ENCODE results near the gene ANKRD27. TPM values are rescaled to one million over a fixed set of nuclear protein-coding genes. Genes with fewer than 3 reads are reported as not detected.
"Not testable (repeated sequence)": the region's sequence is repeated elsewhere in the genome, so short reads cannot be mapped to it uniquely, and the experiment has no call there.

Gene ANKRD27
- total RNA-seq, 1 experiment from 2014 or later, result 64.2 TPM

DNA sequence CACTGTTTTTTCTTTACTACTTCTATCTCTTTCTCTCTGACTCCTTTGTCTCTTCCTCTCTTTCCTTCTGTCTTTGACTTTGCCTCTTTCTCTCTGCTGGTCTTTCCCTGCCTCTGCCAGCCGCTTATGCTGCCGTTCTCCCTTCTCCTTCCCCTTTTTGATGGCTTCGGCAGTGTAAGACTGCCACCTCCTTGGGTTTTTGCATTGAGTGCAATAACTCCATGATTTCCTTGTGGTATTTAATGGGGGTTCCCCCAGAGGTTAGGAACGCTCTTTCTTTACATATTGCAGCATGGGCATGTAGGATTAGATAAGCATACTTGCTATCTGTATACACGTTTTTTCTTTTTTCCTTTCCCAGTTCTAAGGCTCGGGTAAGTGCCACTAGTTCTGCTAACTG is 20.5 kb upstream of the ANKRD27 start:
- CTCF ChIA-PET; H3K36me3 ChIP-seq (ENCODE audit: control insufficient read depth, insufficient read depth, low read length); ATAC-seq; H3K27ac ChIP-seq (ENCODE audit: low read length); H3K9me3 ChIP-seq (ENCODE audit: control insufficient read depth, insufficient read depth, low read depth, low read length); DNase-seq (ENCODE audit: low read depth, low spot score); intact Hi-C loops (cut with micrococcal nuclease; ENCODE audit: unreplicated experiment); POLR2A ChIA-PET; H3K27me3 ChIP-seq (ENCODE audit: control insufficient read depth, insufficient read depth, low read length); BruUV-seq (replicated peaks); in situ Hi-C loops (cut with HindIII; ENCODE audit: low pct_unique_long_range_greater_than_20kb, low sequenced_read_pairs); H3K4me3 ChIP-seq (ENCODE audit: low read depth in 2 of 2, low read length in 2 of 2): not testable (repeated sequence)
- H3K4me1 ChIP-seq (ENCODE audit: control insufficient read depth, insufficient read depth, low read length), result peaks cover 11% of the 10 kb centered on the region

DNA sequence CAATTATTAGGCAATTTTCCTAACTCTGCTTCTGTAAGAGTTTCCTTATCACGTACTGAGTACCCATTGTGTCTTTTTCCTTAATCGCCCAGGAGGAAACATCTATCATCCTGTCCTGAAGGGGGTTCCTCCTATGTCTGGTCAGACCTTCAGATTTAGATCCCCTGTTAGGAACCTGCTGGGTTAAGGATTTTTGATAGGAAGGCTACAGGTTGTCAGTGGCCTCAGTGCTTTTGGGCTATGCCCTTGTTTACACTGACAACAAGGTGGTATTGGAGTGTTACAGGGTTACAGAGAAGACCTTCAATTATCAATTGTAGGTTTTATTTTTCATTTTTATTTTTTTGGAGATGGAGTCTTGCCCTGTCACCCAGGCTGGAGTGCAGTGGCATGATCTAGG is 19.9 kb upstream of the ANKRD27 start:
- H3K36me3 ChIP-seq (ENCODE audit: control insufficient read depth, insufficient read depth, low read length); CTCF ChIA-PET; intact Hi-C loops (cut with micrococcal nuclease; ENCODE audit: unreplicated experiment); BruUV-seq (replicated peaks); in situ Hi-C loops (cut with HindIII; ENCODE audit: low pct_unique_long_range_greater_than_20kb, low sequenced_read_pairs); POLR2A ChIA-PET; H3K27me3 ChIP-seq (ENCODE audit: control insufficient read depth, insufficient read depth, low read length); H3K27ac ChIP-seq (ENCODE audit: low read length); DNase-seq (ENCODE audit: low read depth, low spot score); ATAC-seq; H3K9me3 ChIP-seq (ENCODE audit: control insufficient read depth, insufficient read depth, low read depth, low read length): not testable (repeated sequence)
- Histone ChIP-seq H3K4me1 (ENCODE audit: control insufficient read depth, insufficient read depth, low read length) (peaks cover 13% of the 10 kb centered on the region), H3K4me3 (ENCODE audit: low read depth in 2 of 2, low read length in 2 of 2) (peak overlapping the region; percentile 78 to 83; a peak in 2 of 4 replicates)

DNA sequence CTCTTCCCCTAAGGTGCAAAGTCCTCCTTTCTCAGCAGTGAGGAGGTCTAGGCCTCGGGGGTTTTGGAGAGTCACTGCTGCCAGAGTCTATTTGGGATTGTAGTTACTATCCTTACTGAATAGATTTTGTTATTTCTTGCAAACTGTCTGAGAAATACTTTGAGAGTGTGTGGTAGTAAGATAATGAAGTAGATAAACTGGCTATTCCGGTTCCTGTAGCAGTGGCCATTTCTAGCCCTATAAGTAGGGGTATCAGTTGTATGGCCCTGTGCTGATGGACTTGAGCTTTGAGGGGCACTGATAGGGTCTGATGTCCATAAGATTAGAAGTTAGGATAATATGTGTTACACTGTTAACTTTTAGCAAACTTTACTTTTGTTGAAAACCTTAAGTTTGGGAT is 19.3 kb upstream of the ANKRD27 start:
- H3K27ac ChIP-seq (ENCODE audit: low read length), result peak overlapping the region; percentile 48; the same call in 1 of the 2 replicates
- peaks cover 13% of the 10 kb centered on the region for H3K4me1 ChIP-seq (ENCODE audit: control insufficient read depth, insufficient read depth, low read length)
- peak overlapping the region; percentile 78 to 83 for H3K4me3 ChIP-seq (ENCODE audit: low read depth in 2 of 2, low read length in 2 of 2)
- in situ Hi-C loops (cut with HindIII; ENCODE audit: low pct_unique_long_range_greater_than_20kb, low sequenced_read_pairs); H3K9me3 ChIP-seq (ENCODE audit: control insufficient read depth, insufficient read depth, low read depth, low read length); DNase-seq (ENCODE audit: low read depth, low spot score); ATAC-seq; intact Hi-C loops (cut with micrococcal nuclease; ENCODE audit: unreplicated experiment); H3K36me3 ChIP-seq (ENCODE audit: control insufficient read depth, insufficient read depth, low read length); CTCF ChIA-PET; H3K27me3 ChIP-seq (ENCODE audit: control insufficient read depth, insufficient read depth, low read length); POLR2A ChIA-PET: not testable (repeated sequence)
- TSS peak; percentile 43 for BruUV-seq (replicated peaks)

DNA sequence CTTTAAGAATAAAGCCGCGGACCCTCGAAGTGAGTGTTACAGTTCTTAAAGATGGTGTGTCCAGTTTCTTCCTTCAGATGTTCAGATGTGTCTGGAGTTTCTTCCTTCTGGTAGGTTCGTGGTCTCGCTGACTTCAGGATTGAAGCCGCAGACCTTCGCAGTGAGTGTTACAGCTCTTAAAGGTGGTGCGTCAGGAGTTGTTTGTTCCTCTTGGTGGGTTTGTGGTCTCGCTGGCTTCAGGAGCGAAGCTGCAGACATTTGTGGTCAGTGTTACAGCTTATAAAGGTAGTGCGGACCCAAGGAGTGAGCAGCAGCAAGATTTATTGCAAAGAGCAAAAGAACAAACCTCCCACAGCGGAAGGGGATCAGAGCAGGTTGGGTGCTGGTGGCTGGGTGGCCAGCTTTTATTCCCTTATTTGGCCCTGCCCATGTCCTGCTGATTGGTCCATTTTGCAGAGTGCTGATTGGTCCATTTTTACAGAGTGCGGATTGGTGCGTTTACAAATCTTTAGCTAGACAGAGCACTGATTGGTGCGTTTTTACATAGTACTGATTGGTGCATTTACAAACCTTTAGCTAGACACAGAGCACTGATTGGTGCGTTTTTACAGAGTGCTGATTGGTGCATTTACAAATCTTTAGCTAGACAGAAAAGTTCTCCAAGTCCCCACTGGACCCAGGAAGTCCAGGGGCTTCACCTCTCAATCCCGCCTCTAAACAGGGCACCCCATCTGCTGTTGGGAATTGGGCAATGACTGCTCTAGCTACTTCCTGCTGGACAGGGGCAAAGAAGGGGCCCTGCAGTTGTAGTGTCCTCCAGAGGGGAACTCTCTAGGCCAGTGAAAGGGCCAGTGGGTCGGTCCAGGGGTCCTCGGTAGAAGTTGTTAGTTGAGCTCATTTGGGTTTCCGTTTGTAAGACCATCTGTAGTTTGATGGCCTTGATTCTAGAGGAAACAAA is 18.4 kb upstream of the ANKRD27 start:
- in situ Hi-C loops (cut with HindIII; ENCODE audit: low pct_unique_long_range_greater_than_20kb, low sequenced_read_pairs); CTCF ChIA-PET; intact Hi-C loops (cut with micrococcal nuclease; ENCODE audit: unreplicated experiment); H3K9me3 ChIP-seq (ENCODE audit: control insufficient read depth, insufficient read depth, low read depth, low read length); H3K27me3 ChIP-seq (ENCODE audit: control insufficient read depth, insufficient read depth, low read length); ATAC-seq; DNase-seq (ENCODE audit: low read depth, low spot score); H3K36me3 ChIP-seq (ENCODE audit: control insufficient read depth, insufficient read depth, low read length): not testable (repeated sequence)
- H3K4me1 ChIP-seq (ENCODE audit: control insufficient read depth, insufficient read depth, low read length), result peaks cover 13% of the 10 kb centered on the region
- TF ChIP-seq, protein P1, sequence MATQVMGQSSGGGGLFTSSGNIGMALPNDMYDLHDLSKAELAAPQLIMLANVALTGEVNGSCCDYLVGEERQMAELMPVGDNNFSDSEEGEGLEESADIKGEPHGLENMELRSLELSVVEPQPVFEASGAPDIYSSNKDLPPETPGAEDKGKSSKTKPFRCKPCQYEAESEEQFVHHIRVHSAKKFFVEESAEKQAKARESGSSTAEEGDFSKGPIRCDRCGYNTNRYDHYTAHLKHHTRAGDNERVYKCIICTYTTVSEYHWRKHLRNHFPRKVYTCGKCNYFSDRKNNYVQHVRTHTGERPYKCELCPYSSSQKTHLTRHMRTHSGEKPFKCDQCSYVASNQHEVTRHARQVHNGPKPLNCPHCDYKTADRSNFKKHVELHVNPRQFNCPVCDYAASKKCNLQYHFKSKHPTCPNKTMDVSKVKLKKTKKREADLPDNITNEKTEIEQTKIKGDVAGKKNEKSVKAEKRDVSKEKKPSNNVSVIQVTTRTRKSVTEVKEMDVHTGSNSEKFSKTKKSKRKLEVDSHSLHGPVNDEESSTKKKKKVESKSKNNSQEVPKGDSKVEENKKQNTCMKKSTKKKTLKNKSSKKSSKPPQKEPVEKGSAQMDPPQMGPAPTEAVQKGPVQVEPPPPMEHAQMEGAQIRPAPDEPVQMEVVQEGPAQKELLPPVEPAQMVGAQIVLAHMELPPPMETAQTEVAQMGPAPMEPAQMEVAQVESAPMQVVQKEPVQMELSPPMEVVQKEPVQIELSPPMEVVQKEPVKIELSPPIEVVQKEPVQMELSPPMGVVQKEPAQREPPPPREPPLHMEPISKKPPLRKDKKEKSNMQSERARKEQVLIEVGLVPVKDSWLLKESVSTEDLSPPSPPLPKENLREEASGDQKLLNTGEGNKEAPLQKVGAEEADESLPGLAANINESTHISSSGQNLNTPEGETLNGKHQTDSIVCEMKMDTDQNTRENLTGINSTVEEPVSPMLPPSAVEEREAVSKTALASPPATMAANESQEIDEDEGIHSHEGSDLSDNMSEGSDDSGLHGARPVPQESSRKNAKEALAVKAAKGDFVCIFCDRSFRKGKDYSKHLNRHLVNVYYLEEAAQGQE (IDR thresholded peaks at IDR 0.05; ENCODE audit: insufficient read depth in 1 of 2, low read depth in 2 of 2, low read length in 1 of 2), result peak in 1 of 2 experiments; percentile 39; a peak in 1 of 4 replicates
- POLR2A ChIA-PET, result interaction anchor here (0.6 to 0.7 kb wide), 2 partner anchors 14 to 252 kb away, joined by 8 to 10 read pairs; no protein-coding TSS in a partner anchor
- H3K27ac ChIP-seq (ENCODE audit: low read length), result peak overlapping the region; percentile 96
- H3K4me3 ChIP-seq (ENCODE audit: low read depth in 2 of 2, low read length in 2 of 2), result peak overlapping the region; percentile 78 to 83
- BruUV-seq (replicated peaks), result TSS peak; percentile 81

Measured in Panc1 (cell line).